ENCODE results near the gene TNXB.

TNXB gene

DNA sequence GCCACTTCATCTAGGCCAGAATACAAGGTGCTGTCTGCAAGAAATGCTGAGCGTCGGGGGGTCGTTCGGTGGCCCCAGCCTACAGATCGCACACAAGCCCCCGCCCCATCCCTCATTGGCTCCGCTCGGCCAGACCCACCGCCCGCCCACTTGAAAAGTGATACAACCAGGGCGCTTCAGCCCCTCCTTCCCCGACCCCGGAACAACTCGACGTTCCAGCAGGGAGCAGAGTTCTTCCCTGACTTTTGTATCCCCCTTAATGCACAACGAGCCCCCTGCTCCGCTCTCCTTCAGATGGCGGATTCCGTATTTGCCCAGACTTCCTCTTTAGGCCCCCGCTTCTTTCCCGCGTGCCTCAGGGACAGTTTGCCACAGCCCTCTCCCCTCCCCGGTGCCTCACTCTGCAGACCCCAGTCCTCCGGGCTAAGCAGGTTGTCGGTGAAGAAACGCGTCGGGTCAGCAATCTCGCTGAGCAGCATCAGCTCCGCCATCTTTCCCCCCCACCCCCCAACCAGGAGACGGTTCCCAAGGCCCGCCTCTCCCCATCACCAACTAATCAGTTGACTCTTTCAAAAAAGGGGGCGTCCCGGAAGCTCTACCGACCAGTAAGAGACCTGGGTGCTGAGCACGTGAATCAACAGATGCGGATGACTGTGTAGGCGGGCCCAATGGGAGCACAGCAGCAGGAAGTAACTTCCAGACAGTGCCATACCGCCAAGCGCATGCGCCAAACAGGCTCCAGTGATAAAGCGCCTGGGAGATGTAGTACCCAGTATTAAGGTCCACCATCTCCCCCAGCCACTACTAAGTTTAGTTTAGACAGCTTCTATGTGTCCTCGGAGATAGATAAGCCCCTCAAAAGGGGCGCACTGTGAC lies 18.8 kb upstream of the TNXB start, which contains the start of gene ATF6B:
ATF6B (minus strand) TSS at position 530 of the 876 bp plus-strand sequence; CDS start at position 491, 39 bp downstream.
- Histone ChIP-seq H3K4me3 (ENCODE audit: low read length) (peak within 1 kb of the TSS; percentile 97), H3K9ac (ENCODE audit: low read length) (peak within 1 kb of the TSS; percentile 90), H3K9me3 (ENCODE audit: insufficient read depth, low read length) (no peaks in the 10 kb centered on the region), H4K20me1 (ENCODE audit: insufficient read depth, low read length) (no peaks in the 10 kb centered on the region), H2AFZ (ENCODE audit: low read depth, low read length) (peak within 1 kb of the TSS; percentile 67; the same call in 1 of the 2 replicates), H3K4me2 (ENCODE audit: low read length) (peak within 1 kb of the TSS; percentile 92), H3K27ac (ENCODE audit: low read length) (peak within 1 kb of the TSS; percentile 56), H3K36me3 (replicated peaks; ENCODE audit: low read depth, low read length) (peaks cover 3% of the 10 kb centered on the region), H3K4me1 (ENCODE audit: low read length) (peaks cover 18% of the 10 kb centered on the region), H3K79me2 (ENCODE audit: low read length) (peaks cover 20% of the 10 kb centered on the region), H3K27me3 (ENCODE audit: low read depth, low read length) (no peaks in the 10 kb centered on the region)
- no peak for TF ChIP-seq EZH2phosphoT487 (IDR thresholded peaks at IDR 0.05; ENCODE audit: low read depth)
- TF ChIP-seq, protein P1, sequence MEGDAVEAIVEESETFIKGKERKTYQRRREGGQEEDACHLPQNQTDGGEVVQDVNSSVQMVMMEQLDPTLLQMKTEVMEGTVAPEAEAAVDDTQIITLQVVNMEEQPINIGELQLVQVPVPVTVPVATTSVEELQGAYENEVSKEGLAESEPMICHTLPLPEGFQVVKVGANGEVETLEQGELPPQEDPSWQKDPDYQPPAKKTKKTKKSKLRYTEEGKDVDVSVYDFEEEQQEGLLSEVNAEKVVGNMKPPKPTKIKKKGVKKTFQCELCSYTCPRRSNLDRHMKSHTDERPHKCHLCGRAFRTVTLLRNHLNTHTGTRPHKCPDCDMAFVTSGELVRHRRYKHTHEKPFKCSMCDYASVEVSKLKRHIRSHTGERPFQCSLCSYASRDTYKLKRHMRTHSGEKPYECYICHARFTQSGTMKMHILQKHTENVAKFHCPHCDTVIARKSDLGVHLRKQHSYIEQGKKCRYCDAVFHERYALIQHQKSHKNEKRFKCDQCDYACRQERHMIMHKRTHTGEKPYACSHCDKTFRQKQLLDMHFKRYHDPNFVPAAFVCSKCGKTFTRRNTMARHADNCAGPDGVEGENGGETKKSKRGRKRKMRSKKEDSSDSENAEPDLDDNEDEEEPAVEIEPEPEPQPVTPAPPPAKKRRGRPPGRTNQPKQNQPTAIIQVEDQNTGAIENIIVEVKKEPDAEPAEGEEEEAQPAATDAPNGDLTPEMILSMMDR (IDR thresholded peaks at IDR 0.05; ENCODE audit: low read depth, low read length), result no peak

DNA sequence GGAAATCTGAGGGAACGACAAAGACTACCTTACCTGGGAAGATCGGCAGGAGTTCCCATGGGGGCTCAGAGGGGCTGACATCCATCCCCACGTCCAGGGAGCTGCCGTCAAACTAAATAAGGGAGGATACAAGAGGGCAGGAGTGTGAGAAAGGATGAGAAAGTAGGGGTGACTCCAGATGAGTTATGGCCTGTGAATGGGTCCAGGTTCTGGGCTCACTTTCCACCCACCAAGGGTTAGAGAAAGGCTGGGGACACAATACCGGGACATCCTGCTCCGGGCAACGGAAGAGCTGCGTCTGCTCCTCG lies 18.2 kb upstream of the TNXB start:
- Histone ChIP-seq H3K9ac (ENCODE audit: low read length) (peak overlapping the region; percentile 90), H3K4me2 (ENCODE audit: low read length) (peak overlapping the region; percentile 82), H3K9me3 (ENCODE audit: insufficient read depth, low read length) (no peaks in the 10 kb centered on the region), H3K27ac (ENCODE audit: low read length) (no peak overlapping the region), H3K4me3 (ENCODE audit: low read length) (peak overlapping the region; percentile 97), H3K4me1 (ENCODE audit: low read length) (peaks cover 18% of the 10 kb centered on the region), H2AFZ (ENCODE audit: low read depth, low read length) (no peak overlapping the region), H3K36me3 (replicated peaks; ENCODE audit: low read depth, low read length) (peaks cover 3% of the 10 kb centered on the region), H3K79me2 (ENCODE audit: low read length) (peaks cover 20% of the 10 kb centered on the region), H3K27me3 (ENCODE audit: low read depth, low read length) (no peaks in the 10 kb centered on the region), H4K20me1 (ENCODE audit: insufficient read depth, low read length) (no peaks in the 10 kb centered on the region)
- TF ChIP-seq, protein P1 (IDR thresholded peaks at IDR 0.05; ENCODE audit: low read depth, low read length), result no peak
- TF ChIP-seq EZH2phosphoT487 (IDR thresholded peaks at IDR 0.05; ENCODE audit: low read depth), result no peak

DNA sequence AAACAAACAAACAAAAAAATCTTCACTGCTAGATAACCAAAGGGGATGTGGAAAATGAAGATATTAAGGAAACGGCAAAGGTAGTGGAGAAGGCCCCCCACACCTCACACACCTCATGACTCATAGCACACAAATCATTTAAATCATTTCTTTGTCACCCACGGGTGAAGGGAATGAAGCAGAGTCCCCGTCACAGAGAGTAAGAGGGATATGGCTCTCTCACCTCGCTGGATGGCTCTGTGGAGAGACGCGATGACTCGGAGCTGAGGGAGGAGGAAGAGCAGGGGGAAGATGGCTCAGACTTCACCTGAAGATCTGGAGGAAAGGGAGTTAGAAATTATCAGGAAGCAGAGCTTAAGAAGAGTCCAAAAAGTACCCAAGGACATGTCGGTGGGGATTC lies 17.7 kb upstream of the TNXB start:
- Histone ChIP-seq H3K79me2 (ENCODE audit: low read length) (peaks cover 20% of the 10 kb centered on the region), H3K4me1 (ENCODE audit: low read length) (peaks cover 18% of the 10 kb centered on the region), H4K20me1 (ENCODE audit: insufficient read depth, low read length) (no peaks in the 10 kb centered on the region), H3K9ac (ENCODE audit: low read length) (peak overlapping the region; percentile 90; the same call in 1 of the 2 replicates), H3K27ac (ENCODE audit: low read length) (no peak overlapping the region), H3K9me3 (ENCODE audit: insufficient read depth, low read length) (no peaks in the 10 kb centered on the region), H3K4me2 (ENCODE audit: low read length) (peak overlapping the region; percentile 82), H3K36me3 (replicated peaks; ENCODE audit: low read depth, low read length) (peaks cover 3% of the 10 kb centered on the region), H2AFZ (ENCODE audit: low read depth, low read length) (no peak overlapping the region), H3K27me3 (ENCODE audit: low read depth, low read length) (no peaks in the 10 kb centered on the region), H3K4me3 (ENCODE audit: low read length) (peak overlapping the region; percentile 97)
- no peak for TF ChIP-seq EZH2phosphoT487 (IDR thresholded peaks at IDR 0.05; ENCODE audit: low read depth)
- TF ChIP-seq, protein P1 (IDR thresholded peaks at IDR 0.05; ENCODE audit: low read depth, low read length), result no peak

DNA sequence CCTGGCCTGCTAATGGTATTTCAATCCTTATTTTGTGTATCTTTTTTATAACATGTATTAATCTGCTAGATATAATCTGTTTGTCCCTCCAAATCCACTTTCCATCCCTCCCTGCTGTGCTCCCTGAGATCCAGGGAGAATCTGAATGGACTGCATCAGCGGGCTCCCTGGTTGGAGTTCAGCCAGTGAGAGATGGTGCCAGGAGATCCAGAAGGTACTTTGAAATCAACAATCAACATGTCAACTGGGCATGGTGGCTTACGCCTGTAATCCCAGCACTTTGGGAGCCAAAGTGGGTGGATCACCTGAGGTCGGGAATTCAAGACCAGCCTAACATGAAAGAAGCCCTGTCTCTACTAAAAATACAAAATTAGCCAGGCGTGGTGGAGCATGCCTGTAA lies 14.5 kb upstream of the TNXB start:
- Histone ChIP-seq H4K20me1 (ENCODE audit: insufficient read depth, low read length) (no peaks in the 10 kb centered on the region), H3K36me3 (replicated peaks; ENCODE audit: low read depth, low read length) (peaks cover 7% of the 10 kb centered on the region), H3K4me2 (ENCODE audit: low read length) (no peak overlapping the region), H3K4me1 (ENCODE audit: low read length) (peaks cover 10% of the 10 kb centered on the region), H3K79me2 (ENCODE audit: low read length) (peaks cover 12% of the 10 kb centered on the region), H3K9me3 (ENCODE audit: insufficient read depth, low read length) (no peaks in the 10 kb centered on the region), H3K9ac (ENCODE audit: low read length) (no peak overlapping the region), H3K27me3 (ENCODE audit: low read depth, low read length) (no peaks in the 10 kb centered on the region), H3K4me3 (ENCODE audit: low read length) (no peak overlapping the region), H2AFZ (ENCODE audit: low read depth, low read length) (no peak overlapping the region), H3K27ac (ENCODE audit: low read length) (no peak overlapping the region)
- TF ChIP-seq EZH2phosphoT487 (IDR thresholded peaks at IDR 0.05; ENCODE audit: low read depth), result no peak
- TF ChIP-seq, protein P1 (IDR thresholded peaks at IDR 0.05; ENCODE audit: low read depth, low read length), result no peak

Data from OCI-LY3 (cell line).